ENCODE results near the gene ZNF215. TPM values are rescaled to one million over a fixed set of nuclear protein-coding genes. Genes with fewer than 3 reads are reported as not detected.

ZNF215 gene
- total RNA-seq, 1 experiment from 2014 or later: 1.6 TPM

GRCh38 chr11:6889835-6890234 is 36.4 kb upstream of the ZNF215 start:
- H3K27me3 Mint-ChIP-seq (ENCODE audit: unreplicated experiment): peaks cover 14% of the 10 kb centered on the region
- H3K4me1 Mint-ChIP-seq (ENCODE audit: low read depth, unreplicated experiment): no peaks in the 10 kb centered on the region
- intact Hi-C loops (cut with micrococcal nuclease; ENCODE audit: unreplicated experiment): no loop called here
- TF ChIP-seq CTCF (IDR thresholded peaks at IDR 0.05; ENCODE audit: unreplicated experiment): no peak
- no TSS peak for BruUV-seq (replicated peaks)
- no peaks in the 10 kb centered on the region for H3K36me3 Mint-ChIP-seq (ENCODE audit: insufficient read depth, unreplicated experiment)
- CTCF ChIA-PET: no interaction called here
- no peak overlapping the region for H3K27ac Mint-ChIP-seq (ENCODE audit: unreplicated experiment)
- DNase-seq: no peak
- H3K4me3 Mint-ChIP-seq (ENCODE audit: low read depth, unreplicated experiment): no peak overlapping the region
- H3K9me3 Mint-ChIP-seq (ENCODE audit: low read depth, unreplicated experiment): no peaks in the 10 kb centered on the region

- BruUV-seq (replicated peaks): no TSS peak
- intact Hi-C loops (cut with micrococcal nuclease; ENCODE audit: unreplicated experiment): no loop called here
- DNase-seq: no peak
- Mint-ChIP-seq H3K4me1 (ENCODE audit: low read depth, unreplicated experiment) (no peaks in the 10 kb centered on the region), H3K27me3 (ENCODE audit: unreplicated experiment) (peaks cover 26% of the 10 kb centered on the region), H3K27ac (ENCODE audit: unreplicated experiment) (no peak within 1 kb of the TSS), H3K36me3 (ENCODE audit: insufficient read depth, unreplicated experiment) (no peaks in the 10 kb centered on the region), H3K9me3 (ENCODE audit: low read depth, unreplicated experiment) (no peaks in the 10 kb centered on the region), H3K4me3 (ENCODE audit: low read depth, unreplicated experiment) (no peak within 1 kb of the TSS)
- CTCF ChIA-PET: no interaction called here
- TF ChIP-seq CTCF (IDR thresholded peaks at IDR 0.05; ENCODE audit: unreplicated experiment): no peak
These were observed 33.8 kb upstream of the ZNF215 start, which contains the start of gene OR2D2 for GRCh38 chr11:6892400-6892799. OR2D2 (minus strand) TSS chr11:6892500; CDS start chr11:6892500, 0 bp downstream.

- CTCF ChIA-PET: interaction anchor here (0.6 kb wide), 1 partner anchor 320 kb away, joined by 4 read pairs; no protein-coding TSS in a partner anchor
- H3K36me3 Mint-ChIP-seq (ENCODE audit: insufficient read depth, unreplicated experiment): no peaks in the 10 kb centered on the region
- no TSS peak for BruUV-seq (replicated peaks)
- no peaks in the 10 kb centered on the region for H3K4me1 Mint-ChIP-seq (ENCODE audit: low read depth, unreplicated experiment)
- no peak overlapping the region for H3K27ac Mint-ChIP-seq (ENCODE audit: unreplicated experiment)
- no peaks in the 10 kb centered on the region for H3K9me3 Mint-ChIP-seq (ENCODE audit: low read depth, unreplicated experiment)
- no peak overlapping the region for H3K4me3 Mint-ChIP-seq (ENCODE audit: low read depth, unreplicated experiment)
- DNase-seq: no peak
- H3K27me3 Mint-ChIP-seq (ENCODE audit: unreplicated experiment): peaks cover 35% of the 10 kb centered on the region
- TF ChIP-seq CTCF (IDR thresholded peaks at IDR 0.05; ENCODE audit: unreplicated experiment): no peak
- intact Hi-C loops (cut with micrococcal nuclease; ENCODE audit: unreplicated experiment): no loop called here
These were observed 32.1 kb upstream of the ZNF215 start for GRCh38 chr11:6894097-6894496.

GRCh38 chr11:6895010-6895409 is 31.2 kb upstream of the ZNF215 start:
- BruUV-seq (replicated peaks): no TSS peak
- H3K9me3 Mint-ChIP-seq (ENCODE audit: low read depth, unreplicated experiment): no peaks in the 10 kb centered on the region
- CTCF ChIA-PET: no interaction called here
- no peak for TF ChIP-seq CTCF (IDR thresholded peaks at IDR 0.05; ENCODE audit: unreplicated experiment)
- no peak overlapping the region for H3K27ac Mint-ChIP-seq (ENCODE audit: unreplicated experiment)
- no peaks in the 10 kb centered on the region for H3K4me1 Mint-ChIP-seq (ENCODE audit: low read depth, unreplicated experiment)
- intact Hi-C loops (cut with micrococcal nuclease; ENCODE audit: unreplicated experiment): no loop called here
- no peak for DNase-seq
- peaks cover 37% of the 10 kb centered on the region for H3K27me3 Mint-ChIP-seq (ENCODE audit: unreplicated experiment)
- H3K4me3 Mint-ChIP-seq (ENCODE audit: low read depth, unreplicated experiment): no peak overlapping the region
- H3K36me3 Mint-ChIP-seq (ENCODE audit: insufficient read depth, unreplicated experiment): no peaks in the 10 kb centered on the region

All from Calu3 (cell line).